Lower lobe of right lung (tissue), 2 donors: ENCODE measurements around the gene CLIP1. TPM values are rescaled to one million over a fixed set of nuclear protein-coding genes. Genes with fewer than 3 reads are reported as not detected.

Experiments used
- ATAC-seq, 2 donors: fragments of 200-7000 bp; cut with Tn5 transposase; one replicate each; pipeline ENCODE4 v1.9.1; 2020 to 2022; ENCODE audit warnings: mild to moderate bottlenecking in 2 of 2, moderate library complexity in 2 of 2
- DNase-seq: peaks from one replicate; pipeline ENCODE4 v3.0.0-alpha.2; 2020
- H3K27ac ChIP-seq: fragments of 200-600 bp; one replicate; pipeline ENCODE4 v1.8.0; 2022
- H3K27me3 ChIP-seq: fragments of 200-600 bp; one replicate; pipeline ENCODE4 v1.8.0; 2022; ENCODE audit warnings: low read depth
- H3K36me3 ChIP-seq: fragments of 200-600 bp; one replicate; pipeline ENCODE4 v1.8.0; 2022; ENCODE audit warnings: mild to moderate bottlenecking
- H3K4me1 ChIP-seq: fragments of 200-600 bp; one replicate; pipeline ENCODE4 v1.8.0; 2022
- H3K4me3 ChIP-seq: fragments of 200-600 bp; one replicate; pipeline ENCODE4 v1.8.0; 2022; ENCODE audit warnings: mild to moderate bottlenecking
- H3K9me3 ChIP-seq: fragments of 200-600 bp; one replicate; pipeline ENCODE4 v1.8.0; 2022
- CTCF ChIP-seq: fragments of 200-600 bp; IDR thresholded peaks from one replicate; pipeline ENCODE4 v1.8.0; 2022; ENCODE audit warnings: antibody characterized with exemption, mild to moderate bottlenecking
- intact Hi-C: fragments of 100-400 bp; cut with DNase I; formaldehyde crosslinking; loops from one replicate; pipeline ENCODE4 v1.11.0; 2022
- total RNA-seq: library from RNA; stranded (reverse); fragmentation: NEBNext Ultra II Directional; extraction: Animal tissue kit (Norgen Biotek cat#: 25700); gene quantifications from one replicate; pipeline ENCODE4 v1.2.1, GENCODE V29; 2021
- donor health status: DM: no; HTN: yes; CAD: no; lungs with severe emphysema.

Gene CLIP1
- total RNA-seq, 1 donor from 2014 or later: 78.2 TPM

GRCh38 chr12:122460641-122461040 lies 38.2 kb upstream of the CLIP1 start:
- Histone ChIP-seq H3K4me1 (peaks cover 7% of the 10 kb centered on the region), H3K27ac (no peak overlapping the region), H3K36me3 (no peaks in the 10 kb centered on the region), H3K27me3 (no peaks in the 10 kb centered on the region), H3K9me3 (no peaks in the 10 kb centered on the region), H3K4me3 (no peak overlapping the region)
- intact Hi-C loops: no loop called here
- no peak for DNase-seq
- ATAC-seq: no peak
- no peak for TF ChIP-seq CTCF

- Histone ChIP-seq H3K9me3 (no peaks in the 10 kb centered on the region), H3K4me1 (peaks cover 7% of the 10 kb centered on the region), H3K27me3 (no peaks in the 10 kb centered on the region), H3K36me3 (no peaks in the 10 kb centered on the region), H3K27ac (no peak overlapping the region), H3K4me3 (no peak overlapping the region)
- intact Hi-C loops: no loop called here
- DNase-seq (no peak), ATAC-seq (no peak)
- no peak for TF ChIP-seq CTCF
Measured at GRCh38 chr12:122460061-122460460, 37.6 kb upstream of the CLIP1 start.

- no peak for TF ChIP-seq CTCF
- H3K4me1 ChIP-seq: no peaks in the 10 kb centered on the region
- H3K36me3 ChIP-seq: no peaks in the 10 kb centered on the region
- no peaks in the 10 kb centered on the region for H3K27me3 ChIP-seq
- no peaks in the 10 kb centered on the region for H3K9me3 ChIP-seq
- no peak for DNase-seq
- ATAC-seq: no peak
- intact Hi-C loops: no loop called here
- no peak overlapping the region for H3K4me3 ChIP-seq
- no peak overlapping the region for H3K27ac ChIP-seq
Measured at GRCh38 chr12:122459211-122459610, 36.7 kb upstream of the CLIP1 start.

GRCh38 chr12:122458105-122459035 lies 35.9 kb upstream of the CLIP1 start:
- Histone ChIP-seq H3K4me1 (no peaks in the 10 kb centered on the region), H3K27ac (no peak overlapping the region), H3K36me3 (no peaks in the 10 kb centered on the region), H3K27me3 (no peaks in the 10 kb centered on the region), H3K4me3 (no peak overlapping the region), H3K9me3 (no peaks in the 10 kb centered on the region)
- ATAC-seq (no peak), DNase-seq (no peak)
- TF ChIP-seq CTCF: no peak
- intact Hi-C loops: no loop called here

- H3K27ac ChIP-seq: no peak overlapping the region
- ATAC-seq (no peak), DNase-seq (no peak)
- TF ChIP-seq CTCF: no peak
- H3K4me1 ChIP-seq: no peaks in the 10 kb centered on the region
- H3K27me3 ChIP-seq: no peaks in the 10 kb centered on the region
- H3K9me3 ChIP-seq: no peaks in the 10 kb centered on the region
- H3K36me3 ChIP-seq: no peaks in the 10 kb centered on the region
- no peak overlapping the region for H3K4me3 ChIP-seq
- intact Hi-C loops: no loop called here
Measured at GRCh38 chr12:122457627-122458026, 35.2 kb upstream of the CLIP1 start.
